SJSA1 (cell line): ENCODE data around the gene NOC2L. TPM values are rescaled to one million over a fixed set of nuclear protein-coding genes. Genes with fewer than 3 reads are reported as not detected.
A peak's percentile ranks its signal among the peaks of the same experiment; 100 is the strongest.
"Not testable (repeated sequence)": the region's sequence is repeated elsewhere in the genome, so short reads cannot be mapped to it uniquely, and the experiment has no call there.

Experiments used
- DNase-seq, 2 experiments: peaks; one replicate each; pipeline ENCODE4 v3.0.0-alpha.2; 2015 to 2020; ENCODE audit warnings: low spot score in 2 of 2, low read depth in 1 of 2
- H3K27ac ChIP-seq: fragments of 250-450 bp; sonication (Bioruptor Pico); 2 replicates; pipeline ENCODE4 v1.5.1; 2020; ENCODE audit warnings: mild to moderate bottlenecking, moderate library complexity
- H3K27me3 ChIP-seq: fragments of 250-450 bp; sonication (Bioruptor Pico); replicated peaks from 2 replicates; pipeline ENCODE4 v1.5.1; 2020; ENCODE audit warnings: mild to moderate bottlenecking, moderate library complexity
- H3K36me3 ChIP-seq: fragments of 250-450 bp; sonication (Bioruptor Pico); 2 replicates; pipeline ENCODE4 v1.5.1; 2020; ENCODE audit warnings: mild to moderate bottlenecking
- H3K4me1 ChIP-seq: fragments of 250-450 bp; sonication (Bioruptor Pico); replicated peaks from 2 replicates; pipeline ENCODE4 v1.6.1; 2021; ENCODE audit warnings: mild to moderate bottlenecking
- H3K4me3 ChIP-seq: fragments of 250-450 bp; sonication (Bioruptor Pico); 2 replicates; pipeline ENCODE4 v1.5.1; 2020; ENCODE audit warnings: mild to moderate bottlenecking
- H3K9me3 ChIP-seq: fragments of 250-450 bp; sonication (Bioruptor Pico); replicated peaks from 2 replicates; pipeline ENCODE4 v1.5.1; 2020; ENCODE audit warnings: mild to moderate bottlenecking
- total RNA-seq: library from RNA; depleted of rRNA; stranded (reverse); fragments of >200 nt; shearing (Covaris generic); gene quantifications from 2 replicates; pipeline ENCODE4 v1.2.3, GENCODE V29; 2014

NOC2L gene
- total RNA-seq, 1 experiment from 2014 or later = 129 TPM

DNA sequence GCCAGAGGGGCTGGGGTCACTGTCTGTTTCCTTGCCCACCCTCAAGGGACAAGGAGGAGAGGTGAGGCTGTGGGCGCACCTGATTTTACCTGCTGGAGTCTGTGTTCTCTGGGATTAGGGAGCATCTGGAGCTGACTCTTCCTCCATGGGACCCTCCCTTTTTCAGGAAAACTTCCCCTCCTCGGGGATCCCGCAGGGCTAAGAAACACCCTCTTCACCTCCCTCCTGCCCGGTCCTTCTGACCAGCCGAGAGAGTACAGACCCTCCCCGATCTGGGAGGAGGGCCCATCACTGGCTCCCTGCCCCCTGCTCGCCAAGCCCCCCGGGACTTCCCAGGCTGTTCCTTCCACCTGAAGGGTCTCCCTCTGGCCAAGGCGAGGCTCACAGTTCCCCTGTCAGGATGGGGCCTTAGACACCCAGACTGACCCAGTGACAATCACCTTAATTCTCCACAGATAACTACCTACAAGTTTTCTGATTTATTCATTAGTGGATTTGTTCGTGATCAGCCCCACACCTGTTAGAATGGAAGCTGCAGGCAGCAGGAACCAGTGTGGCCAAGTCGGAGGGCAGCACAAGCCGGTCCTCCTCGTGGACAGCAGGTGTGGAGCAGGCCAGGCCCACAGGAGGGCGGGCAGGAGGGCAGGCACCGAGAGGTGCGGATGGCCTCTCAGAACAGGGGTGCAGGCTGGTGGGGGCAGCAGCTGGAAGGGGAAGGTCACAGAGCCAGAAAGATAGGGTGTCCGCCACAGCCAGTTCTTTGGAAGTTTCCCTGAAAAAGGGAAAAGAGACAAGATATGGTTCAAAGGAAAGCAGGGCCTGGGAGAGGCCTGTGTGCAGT is 51.2 kb downstream of the NOC2L start:
- Histone ChIP-seq H3K4me1 (peaks cover 30% of the 10 kb centered on the region), H3K36me3 (no peaks in the 10 kb centered on the region), H3K9me3 (no peaks in the 10 kb centered on the region), H3K4me3 (no peak overlapping the region), H3K27me3 (no peaks in the 10 kb centered on the region), H3K27ac (no peak overlapping the region)
- peak in 1 of 2 experiments; percentile 40 for DNase-seq

DNA sequence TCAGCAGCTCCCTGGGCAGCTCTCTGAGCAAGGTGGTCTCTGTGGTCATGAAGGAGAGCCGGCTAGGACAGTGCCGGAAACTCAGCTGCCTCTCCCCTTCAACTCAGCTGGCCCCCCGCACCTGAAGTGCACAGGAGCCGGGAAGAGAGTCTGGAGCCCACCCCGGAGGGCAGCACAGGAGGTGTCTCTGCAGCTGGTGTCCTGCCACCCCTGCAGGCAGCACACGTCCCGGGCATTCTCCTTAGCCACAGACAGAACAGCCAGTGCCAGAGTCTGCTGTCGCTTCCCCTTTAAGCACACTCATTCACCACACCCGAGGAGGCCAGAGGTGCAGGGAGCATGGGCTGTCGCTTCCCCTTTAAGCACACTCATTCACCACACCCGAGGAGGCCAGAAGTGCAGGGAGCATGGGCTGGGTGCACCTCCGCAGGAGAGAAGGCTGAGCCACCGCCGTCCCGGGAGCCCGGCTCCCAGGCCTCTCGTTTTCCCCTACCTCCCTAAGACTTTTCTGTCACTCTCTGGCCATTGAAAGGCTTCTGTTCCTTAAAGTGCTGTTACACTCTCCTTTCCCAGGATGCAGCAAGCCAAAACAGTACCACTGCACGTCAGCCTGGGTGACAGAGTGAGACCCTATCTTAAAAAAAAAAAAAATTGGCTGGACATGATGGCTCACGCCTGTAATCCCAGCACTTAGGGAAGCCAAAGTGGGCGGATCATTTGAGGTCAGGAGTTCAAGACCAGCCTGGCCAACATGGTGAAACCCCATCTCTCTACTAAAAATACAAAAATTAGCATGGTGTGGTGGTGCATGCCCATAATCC is 52.2 kb downstream of the NOC2L start:
- Histone ChIP-seq H3K9me3 (no peaks in the 10 kb centered on the region), H3K4me1 (peaks cover 30% of the 10 kb centered on the region), H3K27me3 (no peaks in the 10 kb centered on the region; the same call in 1 of the 2 replicates), H3K36me3 (no peaks in the 10 kb centered on the region), H3K27ac (no peak overlapping the region), H3K4me3 (no peak overlapping the region)
- peak in 1 of 2 experiments; percentile 52 for DNase-seq

DNA sequence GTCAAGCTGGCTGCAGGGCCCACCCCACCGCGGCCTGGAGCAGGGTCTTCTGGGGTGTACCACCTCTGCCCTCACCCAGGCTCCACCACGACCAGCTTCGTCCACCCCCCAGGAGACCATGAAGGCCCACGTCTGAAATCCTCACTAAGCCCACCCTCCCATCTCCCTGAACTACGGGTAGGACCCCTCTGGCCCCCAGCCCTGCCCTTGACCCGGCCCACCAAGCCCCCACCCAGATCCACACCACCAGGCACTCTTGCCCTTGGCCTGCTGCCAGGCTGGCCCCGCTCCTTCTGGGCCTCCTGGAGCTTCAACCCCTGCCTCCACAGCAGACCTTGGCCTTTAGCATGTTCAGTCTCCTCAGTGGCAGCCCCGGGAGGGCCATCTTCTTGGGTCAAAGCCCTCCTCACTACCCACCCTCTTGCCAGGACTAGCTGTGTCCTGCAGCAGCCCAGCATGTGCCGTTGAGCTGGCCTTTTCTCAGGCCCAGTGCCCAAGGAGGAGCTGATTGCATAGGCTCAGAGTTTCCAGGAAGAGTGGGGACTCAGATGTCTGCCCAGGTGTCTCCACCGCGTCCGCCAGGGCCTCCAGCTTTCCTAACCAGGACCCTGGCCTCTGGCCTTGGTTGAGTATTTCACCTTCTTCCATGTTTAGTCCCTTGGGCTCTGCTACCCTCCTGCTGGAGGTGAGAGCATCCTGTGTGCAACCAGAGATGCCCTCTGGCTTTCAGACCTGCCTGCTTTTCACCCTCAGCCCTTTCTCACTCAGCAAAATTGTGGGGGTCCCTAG is 53.1 kb downstream of the NOC2L start:
- H3K36me3 ChIP-seq = no peaks in the 10 kb centered on the region
- no peaks in the 10 kb centered on the region for H3K9me3 ChIP-seq
- H3K4me1 ChIP-seq = peaks cover 25% of the 10 kb centered on the region
- no peak overlapping the region for H3K27ac ChIP-seq
- no peaks in the 10 kb centered on the region; the same call in 1 of the 2 replicates for H3K27me3 ChIP-seq
- no peak overlapping the region for H3K4me3 ChIP-seq
- peak in 1 of 2 experiments; percentile 46 for DNase-seq

DNA sequence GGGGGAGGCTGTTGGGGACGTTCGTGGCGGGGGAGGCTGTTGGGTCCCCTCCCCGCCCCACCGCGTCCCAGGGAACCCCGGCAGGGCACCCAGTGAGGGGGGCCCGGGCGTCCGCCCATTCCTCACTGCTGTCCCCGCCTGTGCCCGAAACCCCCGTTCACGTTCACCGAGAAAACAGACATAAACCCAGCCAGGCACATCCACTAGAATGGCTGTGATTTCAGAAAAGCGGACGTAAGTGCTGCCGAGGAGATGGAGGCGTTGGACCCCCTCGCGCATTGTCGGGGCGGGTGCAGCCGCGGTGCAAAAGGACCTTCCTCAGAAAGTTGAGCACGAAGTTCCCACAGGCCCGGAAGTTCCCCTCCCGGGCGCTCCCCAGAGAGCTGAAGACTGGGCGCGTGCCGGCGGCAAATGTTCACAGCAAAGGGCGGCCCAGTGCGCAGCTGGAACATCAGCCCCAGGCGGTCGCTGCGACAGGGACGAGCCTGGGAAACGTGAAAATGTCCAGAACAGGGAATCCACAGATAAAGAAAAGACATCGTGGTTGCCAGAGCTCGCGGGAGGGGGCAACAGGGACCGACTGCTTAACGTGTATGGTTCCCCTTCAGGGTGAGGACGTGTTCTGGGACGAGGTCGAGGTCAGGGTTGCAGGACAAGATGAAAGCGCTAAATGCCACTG is 53.8 kb downstream of the NOC2L start:
- peaks cover 18% of the 10 kb centered on the region for H3K4me1 ChIP-seq
- no peaks in the 10 kb centered on the region; the same call in 1 of the 2 replicates for H3K27me3 ChIP-seq
- H3K27ac ChIP-seq = no peak overlapping the region
- peak in 1 of 2 experiments; percentile 39 for DNase-seq
- peak overlapping the region; percentile 28; the same call in 1 of the 2 replicates for H3K4me3 ChIP-seq
- H3K36me3 ChIP-seq = no peaks in the 10 kb centered on the region
- no peaks in the 10 kb centered on the region for H3K9me3 ChIP-seq

DNA sequence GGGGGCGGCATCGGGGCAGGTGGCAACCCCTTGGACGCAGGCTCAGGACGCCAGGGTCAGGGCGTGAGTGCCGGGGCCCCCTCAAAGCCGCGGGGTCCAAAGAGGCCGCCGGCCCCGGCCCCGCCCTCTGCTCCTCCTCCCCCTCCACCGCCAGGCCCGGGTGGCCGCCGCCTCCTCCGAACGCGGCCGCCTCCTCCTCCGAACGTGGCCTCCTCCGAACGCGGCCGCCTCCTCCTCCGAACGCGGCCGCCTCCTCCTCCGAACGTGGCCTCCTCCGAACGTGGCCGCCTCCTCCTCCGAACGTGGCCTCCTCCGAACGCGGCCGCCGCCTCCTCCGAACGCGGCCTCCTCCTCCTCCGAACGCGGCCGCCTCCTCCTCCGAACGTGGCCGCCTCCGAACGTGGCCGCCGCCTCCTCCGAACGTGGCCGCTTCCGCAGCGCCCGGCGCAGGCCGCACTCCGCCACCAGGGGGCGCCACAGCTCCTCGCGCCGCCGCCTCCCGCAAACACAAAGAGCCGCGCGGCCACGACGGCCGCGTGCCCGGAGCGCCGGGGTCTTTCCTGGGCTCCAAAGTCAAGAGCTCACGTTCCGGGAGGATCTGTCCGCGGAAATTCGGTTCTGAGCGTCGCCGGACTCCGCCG is 54.6 kb downstream of the NOC2L start:
- H3K27ac ChIP-seq = no peak overlapping the region
- H3K36me3 ChIP-seq = no peaks in the 10 kb centered on the region
- no peaks in the 10 kb centered on the region for H3K9me3 ChIP-seq
- H3K4me1 ChIP-seq = peaks cover 15% of the 10 kb centered on the region
- peak overlapping the region; percentile 28 for H3K4me3 ChIP-seq
- peak; percentile 83 to 88 for DNase-seq
- peaks cover 3% of the 10 kb centered on the region; the same call in 1 of the 2 replicates for H3K27me3 ChIP-seq

DNA sequence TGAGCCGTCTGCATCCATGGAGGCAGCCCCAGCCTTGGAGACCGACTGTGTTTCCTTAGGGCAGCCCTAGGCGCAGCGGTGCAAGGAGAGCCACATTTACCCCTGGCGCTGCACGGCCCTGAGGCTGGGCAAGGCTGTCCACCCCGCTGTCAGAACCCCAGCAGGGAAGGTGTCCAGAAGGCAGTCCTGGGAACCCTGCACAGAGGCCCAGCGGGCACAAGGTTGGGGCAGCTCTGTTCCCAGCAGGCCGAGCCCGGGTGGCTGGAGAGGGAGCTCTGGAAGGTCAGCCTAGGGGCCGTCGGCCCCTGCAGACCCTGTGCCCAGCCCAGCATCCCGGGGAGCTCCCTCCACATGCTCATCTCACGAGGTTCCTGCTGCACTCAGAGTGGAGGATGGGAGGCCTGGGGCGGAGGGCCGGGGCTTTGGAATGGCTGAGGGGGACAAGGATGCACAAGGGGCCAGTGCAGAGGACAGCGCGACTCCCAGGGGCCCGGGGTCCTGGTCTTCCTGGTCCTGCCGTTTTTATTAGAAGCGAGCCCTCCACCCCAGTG is 55.3 kb downstream of the NOC2L start:
- Histone ChIP-seq H3K36me3 (no peaks in the 10 kb centered on the region), H3K27ac (no peak overlapping the region), H3K9me3 (no peaks in the 10 kb centered on the region), H3K4me1 (peaks cover 15% of the 10 kb centered on the region), H3K4me3 (no peak overlapping the region), H3K27me3 (peaks cover 6% of the 10 kb centered on the region; the same call in 1 of the 2 replicates)
- peak in 1 of 2 experiments; percentile 39 for DNase-seq

DNA sequence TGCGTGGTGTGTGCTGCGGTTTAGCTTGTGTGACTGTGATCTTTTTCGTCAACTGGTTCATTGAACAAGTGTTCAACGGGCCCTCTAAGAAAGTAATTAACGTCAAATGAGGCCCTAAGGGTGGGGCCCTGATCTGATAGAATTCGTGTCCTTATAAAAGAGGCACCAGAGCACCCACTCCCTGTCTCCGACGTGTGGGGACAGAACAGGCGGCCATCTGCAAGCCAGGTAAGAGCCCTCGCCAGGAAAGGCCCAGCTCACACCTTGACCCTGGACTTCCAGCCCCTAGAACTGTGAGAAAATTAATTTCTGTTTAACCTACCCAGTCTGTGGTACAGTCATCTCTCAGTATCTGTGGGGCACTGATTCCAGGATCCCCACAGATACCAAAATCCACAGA is 55.8 kb downstream of the NOC2L start:
- H3K36me3 ChIP-seq = no peaks in the 10 kb centered on the region
- H3K27ac ChIP-seq = no peak overlapping the region
- peaks cover 15% of the 10 kb centered on the region for H3K4me1 ChIP-seq
- peak in 1 of 2 experiments; percentile 10 for DNase-seq
- H3K4me3 ChIP-seq = no peak overlapping the region
- H3K9me3 ChIP-seq = no peaks in the 10 kb centered on the region
- peaks cover 9% of the 10 kb centered on the region; the same call in 1 of the 2 replicates for H3K27me3 ChIP-seq

DNA sequence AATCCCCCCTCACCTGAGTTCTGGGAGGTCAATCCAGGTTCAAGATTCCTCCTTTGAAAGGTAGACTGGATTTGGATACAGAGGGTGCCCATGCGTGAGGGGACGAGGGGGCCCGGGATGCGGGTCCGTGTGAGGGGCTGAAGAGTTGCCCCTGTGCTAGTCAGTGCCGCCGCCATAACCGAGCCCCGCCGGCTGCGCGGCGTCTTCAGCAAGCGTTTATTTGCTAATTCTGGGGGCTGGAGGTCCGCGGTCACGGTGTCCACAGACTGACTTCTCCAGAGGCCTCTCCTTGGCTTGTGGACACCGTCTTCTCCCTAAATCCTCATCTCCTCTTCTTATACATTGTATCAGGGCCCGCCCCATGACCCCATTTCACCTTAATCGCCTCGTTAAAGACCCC is 56.3 kb downstream of the NOC2L start:
- peaks cover 9% of the 10 kb centered on the region; the same call in 1 of the 2 replicates for H3K27me3 ChIP-seq
- no peak overlapping the region for H3K4me3 ChIP-seq
- peaks cover 15% of the 10 kb centered on the region for H3K4me1 ChIP-seq
- H3K36me3 ChIP-seq = no peaks in the 10 kb centered on the region
- H3K27ac ChIP-seq = no peak overlapping the region
- peak in 1 of 2 experiments; percentile 38 for DNase-seq
- no peaks in the 10 kb centered on the region for H3K9me3 ChIP-seq

DNA sequence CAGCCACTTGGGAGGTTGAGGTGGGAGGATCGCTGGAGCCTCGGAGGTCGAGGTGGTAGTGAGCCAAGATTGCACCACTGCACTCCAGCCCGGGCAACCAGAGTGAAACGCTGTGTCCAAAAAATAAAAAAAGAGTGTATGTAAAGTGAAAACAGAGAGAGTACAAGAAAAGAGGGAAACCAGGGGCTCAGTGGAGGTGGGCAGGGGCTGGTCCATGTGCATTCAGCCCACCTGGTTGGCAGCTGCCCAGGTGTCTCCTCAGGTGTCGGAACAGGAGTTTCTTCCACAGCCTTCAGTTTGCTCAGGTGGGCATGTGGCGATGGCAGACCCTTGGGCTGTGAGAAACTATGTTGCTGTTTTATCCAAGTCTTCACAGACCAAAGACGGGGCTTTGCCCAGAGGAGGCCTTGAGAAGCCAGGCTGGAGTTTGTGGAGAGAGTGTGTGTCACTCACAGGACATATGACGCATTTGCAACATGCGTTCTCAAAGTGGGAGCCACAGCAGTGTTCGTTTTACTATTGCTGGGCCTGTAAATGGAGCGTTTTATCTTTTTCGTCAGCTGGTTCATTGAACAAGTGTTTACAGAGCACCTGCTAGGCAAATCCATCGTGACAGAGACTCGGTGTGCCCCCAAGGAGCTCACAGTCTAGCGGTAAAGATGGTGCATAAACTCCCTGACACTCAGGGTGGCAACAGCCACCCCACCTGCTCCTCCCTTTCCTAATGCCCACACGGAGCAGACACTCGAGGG is 57.8 kb downstream of the NOC2L start:
- Histone ChIP-seq H3K4me3 (no peak overlapping the region), H3K27ac (no peak overlapping the region), H3K27me3 (peaks cover 9% of the 10 kb centered on the region), H3K4me1 (peaks cover 6% of the 10 kb centered on the region), H3K9me3 (no peaks in the 10 kb centered on the region), H3K36me3 (no peaks in the 10 kb centered on the region)
- DNase-seq = peak in 1 of 2 experiments; percentile 34

DNA sequence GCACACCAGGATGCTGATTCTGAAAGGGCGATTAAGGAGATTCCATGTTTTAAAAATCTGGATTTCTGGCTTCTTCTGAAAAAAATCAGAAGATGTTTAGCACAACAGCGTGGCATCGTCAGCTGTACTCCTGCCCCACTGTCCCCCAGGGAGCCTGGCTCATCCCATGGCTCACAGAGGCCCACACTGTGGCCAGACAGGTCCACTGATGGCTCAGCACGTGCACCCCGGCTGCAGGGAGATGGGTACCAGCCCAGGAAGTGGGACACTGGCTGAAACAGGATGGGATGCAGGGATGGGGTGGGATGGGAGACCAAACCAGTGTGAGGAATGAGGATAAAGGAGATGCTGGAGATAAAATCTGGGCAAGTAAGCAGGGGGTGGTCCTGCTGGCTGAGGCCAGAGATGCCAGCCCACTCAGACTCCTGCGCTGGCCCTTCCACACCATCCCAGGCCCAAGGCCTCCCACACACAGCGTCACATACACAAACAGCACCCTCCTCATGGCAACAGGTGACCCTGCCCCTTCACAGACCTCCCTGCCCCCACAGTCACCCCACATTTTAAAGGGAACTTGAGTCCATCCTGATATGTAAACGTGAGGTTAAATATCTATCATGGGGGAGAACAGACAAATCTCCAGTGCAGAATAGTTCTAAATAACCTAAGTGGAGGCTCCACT is 59.3 kb downstream of the NOC2L start:
- H3K27ac ChIP-seq = no peak overlapping the region
- H3K4me1 ChIP-seq = no peaks in the 10 kb centered on the region
- no peaks in the 10 kb centered on the region for H3K9me3 ChIP-seq
- no peak overlapping the region for H3K4me3 ChIP-seq
- H3K36me3 ChIP-seq = no peaks in the 10 kb centered on the region
- DNase-seq = peak in 1 of 2 experiments; percentile 37
- H3K27me3 ChIP-seq = peaks cover 9% of the 10 kb centered on the region

DNA sequence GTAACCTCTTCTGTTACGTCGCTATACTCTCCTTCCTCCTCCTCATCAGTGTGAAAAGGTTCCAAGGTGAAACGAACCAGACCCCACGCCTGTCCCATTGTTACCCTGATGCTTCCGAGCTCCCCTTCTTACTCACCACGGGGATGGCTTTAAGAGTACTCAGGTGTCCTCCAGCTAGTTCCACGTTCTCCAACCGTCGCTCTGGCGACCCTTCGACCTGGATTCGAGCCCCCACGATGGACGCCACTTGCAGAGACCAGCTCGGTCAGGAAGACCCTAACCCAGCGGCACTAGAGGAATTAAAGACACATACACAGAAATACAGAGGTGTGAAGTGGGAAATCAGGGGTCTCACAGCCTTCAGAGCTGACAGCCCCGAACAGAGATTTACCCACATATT is 61.1 kb downstream of the NOC2L start:
- not testable (repeated sequence) for H3K4me3 ChIP-seq, H3K27ac ChIP-seq, H3K9me3 ChIP-seq, H3K27me3 ChIP-seq, H3K4me1 ChIP-seq, H3K36me3 ChIP-seq
- peak in 1 of 2 experiments; percentile 25 for DNase-seq
